Astrocyte (in vitro differentiated cells and primary cell): Measurements from ENCODE around the gene FAU. TPM values are rescaled to one million over a fixed set of nuclear protein-coding genes. Genes with fewer than 3 reads are reported as not detected.
A peak's percentile ranks its signal among the peaks of the same experiment; 100 is the strongest.

ENCODE experiments used
- DNase-seq: peaks from one replicate; pipeline ENCODE4 v3.0.0-alpha.2; 2010; ENCODE audit warnings: low read depth
- FAIRE-seq: peaks from 2 replicates; lab custom pipeline; 2011; peaks lifted over from hg19 to GRCh38; lab: Jason Lieb, UNC
- H2AFZ ChIP-seq: 2 replicates; pipeline ENCODE4 v1.6.0; 2012; ENCODE audit warnings: low read depth, low read length, inconsistent platforms
- H3K27ac ChIP-seq: 2 replicates; pipeline ENCODE4 v1.5.1; 2011; ENCODE audit warnings: low read depth, low read length, inconsistent platforms
- H3K27me3 ChIP-seq: 2 replicates; pipeline ENCODE4 v1.6.0; 2011; ENCODE audit warnings: low read length, inconsistent platforms; ENCODE audit not compliant: insufficient read depth
- H3K36me3 ChIP-seq: 2 replicates; pipeline ENCODE4 v1.5.1; 2011; ENCODE audit warnings: low read length, inconsistent platforms; ENCODE audit not compliant: insufficient read depth
- H3K4me1 ChIP-seq: 2 replicates; pipeline ENCODE4 v1.5.1; 2011; ENCODE audit warnings: low read length, inconsistent platforms; ENCODE audit not compliant: insufficient read depth
- H3K4me2 ChIP-seq: 2 replicates; pipeline ENCODE4 v1.6.0; 2012; ENCODE audit warnings: low read length, inconsistent platforms
- H3K4me3 ChIP-seq: 2 replicates; pipeline ENCODE4 v1.5.1; 2011; ENCODE audit warnings: low read depth, mild to moderate bottlenecking, low read length, inconsistent platforms; ENCODE audit not compliant: insufficient read depth
- H3K79me2 ChIP-seq: 2 replicates; pipeline ENCODE4 v1.6.0; 2012; ENCODE audit warnings: mild to moderate bottlenecking, low read length, inconsistent platforms; ENCODE audit not compliant: insufficient read depth
- H3K9ac ChIP-seq: 2 replicates; pipeline ENCODE4 v1.6.0; 2012; ENCODE audit warnings: mild to moderate bottlenecking, low read length, inconsistent platforms
- H3K9me3 ChIP-seq: 2 replicates; pipeline ENCODE4 v1.5.1; 2012; ENCODE audit warnings: low read depth, mild to moderate bottlenecking, low read length, inconsistent platforms; ENCODE audit not compliant: insufficient read depth
- H4K20me1 ChIP-seq: 2 replicates; pipeline ENCODE4 v1.6.0; 2012; ENCODE audit warnings: low read length, inconsistent platforms; ENCODE audit not compliant: insufficient read depth
- H3K27ac Mint-ChIP-seq: one replicate; pipeline ENCODE4 v1.8.0; 2021; ENCODE audit warnings: mild to moderate bottlenecking, mixed read lengths; ENCODE audit not compliant: unreplicated experiment
- H3K27me3 Mint-ChIP-seq: one replicate; pipeline ENCODE4 v1.8.0; 2021; ENCODE audit warnings: low read depth, mixed read lengths; ENCODE audit not compliant: unreplicated experiment
- H3K36me3 Mint-ChIP-seq: one replicate; pipeline ENCODE4 v1.8.0; 2021; ENCODE audit warnings: low read depth, mixed read lengths; ENCODE audit not compliant: unreplicated experiment
- H3K4me1 Mint-ChIP-seq: one replicate; pipeline ENCODE4 v1.8.0; 2021; ENCODE audit warnings: low read depth, mixed read lengths; ENCODE audit not compliant: unreplicated experiment
- H3K4me3 Mint-ChIP-seq: one replicate; pipeline ENCODE4 v1.8.0; 2021; ENCODE audit warnings: mild to moderate bottlenecking, moderate library complexity, mixed read lengths; ENCODE audit not compliant: unreplicated experiment
- H3K9me3 Mint-ChIP-seq: one replicate; pipeline ENCODE4 v1.8.0; 2021; ENCODE audit warnings: mild to moderate bottlenecking, mixed read lengths; ENCODE audit not compliant: unreplicated experiment
- EZH2 ChIP-seq: IDR thresholded peaks from 2 replicates; pipeline ENCODE4 v1.6.1; 2012; ENCODE audit warnings: mild to moderate bottlenecking, low read length, inconsistent platforms; ENCODE audit not compliant: insufficient read depth
- total RNA-seq: library from RNA; stranded (reverse); gene quantifications from 2 replicates; pipeline ENCODE4 v1.2.1, GENCODE V29; 2021
- TF ChIP-seq, protein P1 (sequence below): IDR thresholded peaks from 2 replicates; pipeline ENCODE4 v1.5.1; 2011; ENCODE audit warnings: low read depth, mild to moderate bottlenecking, inconsistent platforms, low read length, moderate library complexity; ENCODE audit not compliant: insufficient read depth

Gene FAU
- total RNA-seq, 1 donor from 2014 or later: 694 TPM

DNA sequence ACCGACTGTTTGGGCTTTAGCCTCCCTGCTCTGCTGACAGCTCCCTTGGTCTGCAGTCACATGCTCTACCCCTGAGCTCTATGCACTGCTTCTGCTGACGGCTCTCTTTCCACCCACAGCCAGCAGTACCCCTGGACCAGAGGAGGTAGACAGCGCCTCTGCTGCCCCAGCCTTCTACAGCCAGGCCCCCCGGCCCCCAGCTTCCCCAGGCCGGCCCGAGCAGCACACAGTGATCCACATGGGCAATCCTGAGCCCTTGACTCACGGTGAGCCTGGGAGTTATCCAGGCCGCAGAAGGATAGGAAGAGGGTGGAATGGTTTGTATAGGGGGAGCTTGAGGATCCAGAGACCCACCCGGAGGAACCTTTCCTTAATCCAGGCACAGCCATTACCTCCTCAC, 35.1 kb downstream of the FAU start:
- Histone ChIP-seq H3K36me3 (peaks cover 9% of the 10 kb centered on the region), H3K79me2 (peaks cover 44% of the 10 kb centered on the region), H3K9ac (no peak overlapping the region), H3K9me3 (no peaks in the 10 kb centered on the region), H3K27ac (no peak overlapping the region), H3K27me3 (no peaks in the 10 kb centered on the region), H2AFZ (no peak overlapping the region), H3K4me2 (no peak overlapping the region), H3K4me1 (peaks cover 15% of the 10 kb centered on the region), H4K20me1 (no peaks in the 10 kb centered on the region), H3K4me3 (no peak overlapping the region)
- FAIRE-seq (no peak), DNase-seq (no peak)
- Mint-ChIP-seq H3K27me3 (no peaks in the 10 kb centered on the region), H3K36me3 (peaks cover 16% of the 10 kb centered on the region), H3K27ac (no peak overlapping the region), H3K4me3 (no peak overlapping the region), H3K4me1 (peaks cover 9% of the 10 kb centered on the region), H3K9me3 (no peaks in the 10 kb centered on the region)
- no peak for TF ChIP-seq EZH2
- TF ChIP-seq, protein P1, sequence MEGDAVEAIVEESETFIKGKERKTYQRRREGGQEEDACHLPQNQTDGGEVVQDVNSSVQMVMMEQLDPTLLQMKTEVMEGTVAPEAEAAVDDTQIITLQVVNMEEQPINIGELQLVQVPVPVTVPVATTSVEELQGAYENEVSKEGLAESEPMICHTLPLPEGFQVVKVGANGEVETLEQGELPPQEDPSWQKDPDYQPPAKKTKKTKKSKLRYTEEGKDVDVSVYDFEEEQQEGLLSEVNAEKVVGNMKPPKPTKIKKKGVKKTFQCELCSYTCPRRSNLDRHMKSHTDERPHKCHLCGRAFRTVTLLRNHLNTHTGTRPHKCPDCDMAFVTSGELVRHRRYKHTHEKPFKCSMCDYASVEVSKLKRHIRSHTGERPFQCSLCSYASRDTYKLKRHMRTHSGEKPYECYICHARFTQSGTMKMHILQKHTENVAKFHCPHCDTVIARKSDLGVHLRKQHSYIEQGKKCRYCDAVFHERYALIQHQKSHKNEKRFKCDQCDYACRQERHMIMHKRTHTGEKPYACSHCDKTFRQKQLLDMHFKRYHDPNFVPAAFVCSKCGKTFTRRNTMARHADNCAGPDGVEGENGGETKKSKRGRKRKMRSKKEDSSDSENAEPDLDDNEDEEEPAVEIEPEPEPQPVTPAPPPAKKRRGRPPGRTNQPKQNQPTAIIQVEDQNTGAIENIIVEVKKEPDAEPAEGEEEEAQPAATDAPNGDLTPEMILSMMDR: no peak

DNA sequence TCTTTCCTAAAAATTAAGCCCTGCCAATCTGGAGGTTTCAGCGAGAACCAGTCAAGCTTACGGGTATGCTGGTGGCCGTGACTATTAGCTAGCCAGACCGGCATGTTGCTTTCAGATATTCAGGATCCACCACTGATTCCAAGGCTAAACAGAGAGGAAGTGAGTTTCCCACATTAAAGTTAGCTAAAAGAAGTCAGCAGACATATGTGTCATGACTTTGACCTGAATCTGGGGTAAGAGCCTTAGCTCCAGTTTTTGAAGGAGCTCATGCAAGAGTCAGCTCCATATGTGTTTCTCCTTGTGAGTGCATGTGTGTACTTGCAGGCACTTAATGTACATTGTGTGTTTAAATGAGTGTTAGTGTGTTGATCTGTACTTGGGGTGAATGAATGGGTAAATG, 36.5 kb downstream of the FAU start:
- H3K36me3 ChIP-seq: peaks cover 13% of the 10 kb centered on the region

More for the DNA sequence above, 36.5 kb downstream of the FAU start:
- no peaks in the 10 kb centered on the region for H3K27me3 Mint-ChIP-seq
- no peaks in the 10 kb centered on the region for H4K20me1 ChIP-seq
- no peak for DNase-seq
- peak overlapping the region; percentile 98 for H3K4me3 ChIP-seq
- H3K27ac Mint-ChIP-seq: peak overlapping the region; percentile 1
- H3K9ac ChIP-seq: peak overlapping the region; percentile 99
- peaks cover 15% of the 10 kb centered on the region for H3K4me1 ChIP-seq
- H3K9me3 ChIP-seq: no peaks in the 10 kb centered on the region
- TF ChIP-seq, protein P1: no peak
- no peak for TF ChIP-seq EZH2
- H2AFZ ChIP-seq: no peak overlapping the region
- H3K27me3 ChIP-seq: no peaks in the 10 kb centered on the region
- peaks cover 9% of the 10 kb centered on the region for H3K4me1 Mint-ChIP-seq
- no peak for FAIRE-seq
- peaks cover 56% of the 10 kb centered on the region for H3K79me2 ChIP-seq
- H3K4me2 ChIP-seq: peak overlapping the region; percentile 95
- no peaks in the 10 kb centered on the region for H3K9me3 Mint-ChIP-seq
- H3K4me3 Mint-ChIP-seq: peak overlapping the region; percentile 96
- no peak overlapping the region for H3K27ac ChIP-seq
- H3K36me3 Mint-ChIP-seq: peaks cover 16% of the 10 kb centered on the region
